WTC11 (cell line): Measurements from ENCODE around the gene ATP11A. TPM values are rescaled to one million over a fixed set of nuclear protein-coding genes. Genes with fewer than 3 reads are reported as not detected.

Source experiments
- ATAC-seq: fragments of 200-7000 bp; cut with Tn5 transposase; 2 replicates; pipeline ENCODE4 v1.10.0; 2021; ENCODE audit warnings: mild to moderate bottlenecking, moderate library complexity
- CTCF ChIA-PET: fragments of 300-600 bp; sonication (Branson Sonifier 250); formaldehyde crosslinking; loops from one replicate; lab custom pipeline; 2021; ENCODE audit warnings: antibody characterized with exemption; lab: Charles Lee
- POLR2A ChIA-PET: fragments of 350-600 bp; sonication (Branson Sonifier 250); formaldehyde crosslinking; loops from one replicate; lab custom pipeline; 2021; ENCODE audit warnings: antibody characterized with exemption; lab: Charles Lee
- DNase-seq: peaks from one replicate; pipeline ENCODE4 v3.0.0; 2021; ENCODE audit warnings: low spot score
- H3K27ac Mint-ChIP-seq: 2 replicates; pipeline ENCODE4 v1.8.0; 2021; ENCODE audit warnings: mixed read lengths
- H3K27me3 Mint-ChIP-seq: 2 replicates; pipeline ENCODE4 v1.8.0; 2021; ENCODE audit warnings: low read depth, mild to moderate bottlenecking, moderate library complexity, mixed read lengths
- H3K36me3 Mint-ChIP-seq: 2 replicates; pipeline ENCODE4 v1.8.0; 2021; ENCODE audit warnings: mixed read lengths
- H3K4me1 Mint-ChIP-seq: 2 replicates; pipeline ENCODE4 v1.8.0; 2022; ENCODE audit warnings: mixed read lengths
- H3K4me3 Mint-ChIP-seq: 2 replicates; pipeline ENCODE4 v1.8.0; 2021; ENCODE audit warnings: mild to moderate bottlenecking, moderate library complexity, mixed read lengths
- H3K9me3 Mint-ChIP-seq: 2 replicates; pipeline ENCODE4 v1.8.0; 2021; ENCODE audit warnings: mixed read lengths
- AFF4 ChIP-seq: sonication (generic); formaldehyde crosslinking; IDR thresholded peaks from 2 replicates; pipeline ENCODE4 v1.8.1; 2023; ENCODE audit warnings: mild to moderate bottlenecking, missing genetic modification reagents, borderline replicate concordance
- AR ChIP-seq: fragments of 250-450 bp; sonication (Bioruptor Pico); IDR thresholded peaks from 2 replicates; pipeline ENCODE4 v1.9.0; 2021; ENCODE audit warnings: mild to moderate bottlenecking
- ATF2 ChIP-seq: sonication (generic); formaldehyde crosslinking; IDR thresholded peaks from 2 replicates; pipeline ENCODE4 v1.8.1; 2022; ENCODE audit warnings: low read depth, missing genetic modification reagents, borderline replicate concordance
- ERG ChIP-seq: fragments of 250-450 bp; sonication (Bioruptor Pico); IDR thresholded peaks from 2 replicates; pipeline ENCODE4 v1.8.0; 2021; ENCODE audit warnings: mild to moderate bottlenecking
- GRHL2 ChIP-seq: fragments of 250-450 bp; sonication (Bioruptor Pico); IDR thresholded peaks from 2 replicates; pipeline ENCODE4 v1.8.0; 2022; ENCODE audit warnings: mild to moderate bottlenecking, moderate library complexity; ENCODE audit not compliant: insufficient replicate concordance, severe bottlenecking
- GTF2I ChIP-seq: fragments of 250-450 bp; sonication (Bioruptor Pico); conservative IDR thresholded peaks from 2 replicates; pipeline ENCODE4 v1.4.0; 2021; ENCODE audit warnings: mild to moderate bottlenecking
- HMGA2 ChIP-seq: fragments of 250-450 bp; sonication (Bioruptor Pico); IDR thresholded peaks from 2 replicates; pipeline ENCODE4 v1.4.0; 2021; ENCODE audit warnings: mild to moderate bottlenecking, moderate library complexity
- MLX ChIP-seq: sonication (generic); formaldehyde crosslinking; IDR thresholded peaks from 2 replicates; pipeline ENCODE4 v1.8.1; 2023; ENCODE audit warnings: mild to moderate bottlenecking, missing genetic modification reagents, moderate library complexity
- MXD4 ChIP-seq: fragments of 250-450 bp; sonication (Bioruptor Pico); IDR thresholded peaks from 2 replicates; pipeline ENCODE4 v1.8.0; 2021; ENCODE audit warnings: mild to moderate bottlenecking, moderate library complexity, borderline replicate concordance
- SP1 ChIP-seq: sonication (generic); formaldehyde crosslinking; conservative IDR thresholded peaks from 2 replicates; pipeline ENCODE4 v1.8.1; 2022; ENCODE audit warnings: missing genetic modification reagents
- ZNF121 ChIP-seq: sonication (generic); formaldehyde crosslinking; IDR thresholded peaks from 2 replicates; pipeline ENCODE4 v1.8.0; 2023; ENCODE audit warnings: missing genetic modification reagents
- ZNF138 ChIP-seq: sonication (generic); formaldehyde crosslinking; conservative IDR thresholded peaks from 2 replicates; pipeline ENCODE4 v1.8.1; 2022; ENCODE audit warnings: mild to moderate bottlenecking, moderate library complexity, missing genetic modification reagents
- ZNF317 ChIP-seq: sonication (generic); formaldehyde crosslinking; IDR thresholded peaks from 2 replicates; pipeline ENCODE4 v1.8.1; 2023; ENCODE audit warnings: low read depth, mild to moderate bottlenecking, moderate library complexity, missing genetic modification reagents, borderline replicate concordance
- ZNF425 ChIP-seq: fragments of 250-450 bp; sonication (Bioruptor Pico); conservative IDR thresholded peaks from 2 replicates; pipeline ENCODE4 v1.9.0; 2021; ENCODE audit warnings: mild to moderate bottlenecking
- ZNF512 ChIP-seq: sonication (generic); formaldehyde crosslinking; IDR thresholded peaks from 2 replicates; pipeline ENCODE4 v1.8.1; 2022; ENCODE audit warnings: missing genetic modification reagents, borderline replicate concordance
- total RNA-seq: library from RNA; stranded (reverse); gene quantifications from 3 replicates; pipeline ENCODE4 v1.2.3, GENCODE V29; 2021

ATP11A gene
- total RNA-seq, 1 experiment from 2014 or later, result 100 TPM

GRCh38 chr13:112808377-112809140 is 118.7 kb downstream of the ATP11A start:
- Mint-ChIP-seq H3K36me3 (peaks cover 53% of the 10 kb centered on the region), H3K27me3 (no peaks in the 10 kb centered on the region), H3K9me3 (peaks cover 5% of the 10 kb centered on the region), H3K4me1 (peaks cover 9% of the 10 kb centered on the region), H3K27ac (peak overlapping the region; percentile 32; the same call in 1 of the 2 replicates), H3K4me3 (no peak overlapping the region)
- DNase-seq, result no peak
- ChIA-PET POLR2A (no interaction called here), CTCF (no interaction called here)
- no peak for TF ChIP-seq GTF2I (CRISPR knock-in tag)
- TF ChIP-seq ZNF425, result no peak
- TF ChIP-seq GRHL2 (CRISPR knock-in tag), result no peak
- no peak for TF ChIP-seq ZNF138 (CRISPR knock-in tag)
- no peak for ATAC-seq

GRCh38 chr13:112809332-112810315 is 119.8 kb downstream of the ATP11A start:
- CTCF ChIA-PET, result no interaction called here
- POLR2A ChIA-PET, result no interaction called here
- DNase-seq (no peak), ATAC-seq (no peak)
- TF ChIP-seq ERG, result no peak
- no peak for TF ChIP-seq ZNF317
- TF ChIP-seq MLX (CRISPR knock-in tag), result no peak
- no peak for TF ChIP-seq AR (CRISPR knock-in tag)
- TF ChIP-seq ZNF512 (CRISPR knock-in tag), result no peak
- no peak for TF ChIP-seq AFF4 (CRISPR knock-in tag)
- no peak for TF ChIP-seq ATF2 (CRISPR knock-in tag)
- TF ChIP-seq SP1 (CRISPR knock-in tag), result no peak
- no peak for TF ChIP-seq MXD4 (CRISPR knock-in tag)
- TF ChIP-seq HMGA2, result no peak
- no peak for TF ChIP-seq ZNF121 (CRISPR knock-in tag)
- TF ChIP-seq, all 79 proteins: peak for 0
- Mint-ChIP-seq H3K4me3 (no peak overlapping the region), H3K9me3 (peaks cover 6% of the 10 kb centered on the region), H3K27me3 (no peaks in the 10 kb centered on the region), H3K36me3 (peaks cover 60% of the 10 kb centered on the region), H3K27ac (no peak overlapping the region; the same call in 1 of the 2 replicates), H3K4me1 (peaks cover 6% of the 10 kb centered on the region)
